ENCODE results near the gene GNAQ.

GRCh38 chr9:77679661-77680368, 351.8 kb downstream of the GNAQ start:
- TF ChIP-seq POLR2AphosphoS5 (IDR thresholded peaks at IDR 0.05) (no peak), CTCF (IDR thresholded peaks at IDR 0.05) (no peak), EP300 (IDR thresholded peaks at IDR 0.05) (no peak)
